NCI-H510A treated with DMSO at 0.1 percent for 48 hours (cell line): Measurements from ENCODE around the gene PHF2.

Source experiments
- DNase-seq: peaks from one replicate; lab custom pipeline; 2025; lab: John Stamatoyannopoulos, UW

The PHF2 gene

GRCh38 chr9:93652604-93653592, 76.5 kb downstream of the PHF2 start:
- DNase-seq: no peak

GRCh38 chr9:93653760-93654159, 77.4 kb downstream of the PHF2 start:
- DNase-seq: no peak

- no peak for DNase-seq
Measured at GRCh38 chr9:93654351-93654961, 78.1 kb downstream of the PHF2 start.

- no peak for DNase-seq
Measured at GRCh38 chr9:93655621-93656425, 79.4 kb downstream of the PHF2 start.

- no peak for DNase-seq
Measured at GRCh38 chr9:93656426-93657239, 80.2 kb downstream of the PHF2 start.

GRCh38 chr9:93657331-93658111, 81.1 kb downstream of the PHF2 start:
- DNase-seq: no peak

- no peak for DNase-seq
Measured at GRCh38 chr9:93658184-93658925, 82.0 kb downstream of the PHF2 start.

- no peak for DNase-seq
Measured at GRCh38 chr9:93659044-93659836, 82.9 kb downstream of the PHF2 start.

GRCh38 chr9:93659837-93660177, 83.4 kb downstream of the PHF2 start:
- no peak for DNase-seq

GRCh38 chr9:93660352-93661046, 84.1 kb downstream of the PHF2 start:
- DNase-seq: no peak

- DNase-seq: no peak
Measured at GRCh38 chr9:93661591-93661990, 85.2 kb downstream of the PHF2 start.

GRCh38 chr9:93662016-93662638, 85.7 kb downstream of the PHF2 start:
- DNase-seq: no peak

- DNase-seq: no peak
Measured at GRCh38 chr9:93662952-93663572, 86.7 kb downstream of the PHF2 start.

GRCh38 chr9:93663877-93664548, 87.6 kb downstream of the PHF2 start:
- no peak for DNase-seq

- no peak for DNase-seq
Measured at GRCh38 chr9:93664549-93665120, 88.3 kb downstream of the PHF2 start.

- no peak for DNase-seq
Measured at GRCh38 chr9:93665128-93665636, 88.8 kb downstream of the PHF2 start.
